NK-92 (cell line): ENCODE measurements around the gene ABCG1.

Experiments
- DNase-seq: peaks from one replicate; lab custom pipeline; 2025; ENCODE audit not compliant: unreplicated experiment; lab: John Stamatoyannopoulos, UW

Gene ABCG1

GRCh38 chr21:42303443-42303842 is 84.5 kb downstream of the ABCG1 start:
- no peak for DNase-seq

GRCh38 chr21:42304556-42305454 is 85.9 kb downstream of the ABCG1 start:
- no peak for DNase-seq

DNA sequence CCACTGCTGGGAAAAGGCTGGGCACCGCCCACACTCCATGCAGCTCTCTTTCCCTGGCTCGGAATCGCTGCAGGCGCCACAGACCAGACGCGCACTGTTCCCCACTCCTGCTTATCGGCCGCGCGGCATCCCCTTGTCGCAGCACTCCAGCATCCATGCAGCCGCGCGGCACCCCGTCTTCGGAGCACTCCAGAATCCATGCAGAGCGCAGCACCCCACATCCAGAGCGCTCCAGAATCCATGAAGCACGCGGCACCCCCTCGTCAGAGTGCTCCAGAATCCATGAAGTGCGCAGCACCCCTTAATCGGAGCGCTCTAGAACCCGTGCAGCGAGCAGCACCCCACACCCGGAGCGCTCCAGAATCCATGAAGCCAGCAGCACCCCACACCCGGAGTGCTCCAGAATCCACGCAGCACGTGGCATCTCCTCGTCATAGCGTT is 86.8 kb downstream of the ABCG1 start:
- DNase-seq, result no peak

DNA sequence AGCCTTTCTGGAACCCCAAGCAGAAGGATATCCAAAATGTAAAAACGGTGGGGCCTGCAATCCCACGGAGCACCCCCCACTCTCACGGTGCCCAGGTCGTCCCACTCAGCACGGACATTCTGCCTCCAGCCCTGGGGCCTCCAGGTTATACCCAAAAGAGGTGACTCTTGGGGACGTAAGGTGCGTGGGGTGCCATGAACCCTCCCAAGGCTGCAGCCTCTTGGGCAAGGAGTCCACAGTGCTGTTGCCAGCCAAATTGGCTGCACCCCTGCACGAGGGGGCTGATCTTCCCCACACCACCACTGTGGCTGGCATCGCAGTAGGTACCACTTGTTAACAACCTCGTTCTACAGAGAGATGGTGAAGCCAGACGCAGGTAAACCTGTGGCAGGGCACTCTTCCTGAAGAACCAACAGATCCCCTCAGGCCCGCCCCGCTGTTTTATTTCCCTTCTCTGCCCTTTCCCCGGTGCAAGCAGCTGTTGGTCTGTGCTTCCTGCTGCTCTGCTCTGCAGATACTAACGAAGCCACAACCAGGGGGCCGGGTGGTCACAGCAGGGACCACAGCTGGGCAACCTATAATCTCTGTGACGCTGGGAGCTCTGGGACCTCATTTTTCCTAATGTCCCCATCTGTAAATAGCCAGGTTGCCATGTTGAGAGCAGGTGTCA is 87.6 kb downstream of the ABCG1 start:
- DNase-seq, result no peak

DNA sequence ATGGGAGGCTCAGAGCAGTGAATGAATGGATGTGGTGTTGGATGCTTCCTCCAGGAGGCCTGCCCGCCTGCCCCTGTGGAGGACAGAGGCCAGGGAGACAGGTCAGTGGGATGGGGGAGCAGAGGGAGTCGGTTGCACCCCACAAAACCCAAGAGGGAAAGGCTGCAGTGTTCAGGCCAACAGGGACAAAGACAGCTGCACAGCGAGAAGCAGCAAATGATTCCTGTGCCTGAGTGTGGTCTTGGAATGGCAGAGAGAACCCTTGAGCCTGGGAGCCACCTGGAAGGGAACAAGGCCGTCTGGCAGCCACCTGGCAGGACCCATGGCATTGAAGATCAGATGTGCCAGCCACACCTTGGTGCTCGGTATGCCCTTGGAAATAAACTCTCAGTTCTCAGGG is 88.2 kb downstream of the ABCG1 start:
- DNase-seq, result no peak

DNA sequence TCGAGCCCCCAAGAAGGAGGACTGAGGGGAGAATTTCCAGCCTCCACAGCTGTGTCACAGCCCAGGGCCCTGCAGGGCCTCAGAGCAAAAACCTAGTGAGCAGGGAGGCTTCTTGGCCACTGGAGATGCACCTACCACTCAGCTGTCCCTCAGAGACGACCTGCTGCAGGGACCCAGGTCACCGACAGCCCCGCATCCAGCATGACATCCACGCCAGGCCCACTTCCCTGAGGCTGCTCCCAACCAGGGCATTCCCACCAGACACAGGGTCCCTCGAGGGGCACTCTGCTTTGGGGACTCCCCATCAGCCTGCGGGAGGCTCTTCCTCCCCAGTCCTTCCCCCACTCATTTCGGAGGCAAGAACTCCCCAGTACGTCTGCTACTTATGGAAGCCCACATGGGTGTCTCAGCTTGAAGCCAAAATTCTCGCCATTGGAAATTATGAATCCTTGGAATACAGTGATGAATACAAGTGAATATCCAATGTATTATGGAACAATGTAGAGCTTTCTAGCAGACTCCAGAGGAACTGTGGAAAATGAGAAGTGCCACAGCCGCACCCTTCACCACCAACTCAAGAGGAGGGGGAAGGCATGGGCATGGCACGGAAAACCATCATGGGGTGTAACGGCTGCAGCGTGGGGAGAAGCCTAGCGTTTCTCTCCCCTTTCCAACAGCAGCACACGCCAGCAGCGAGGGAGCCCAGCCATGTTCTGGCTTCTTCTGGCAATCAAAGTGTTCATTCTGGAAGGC is 89.4 kb downstream of the ABCG1 start:
- DNase-seq, result no peak

- DNase-seq, result no peak
These were observed 90.2 kb downstream of the ABCG1 start for GRCh38 chr21:42308914-42309752.

DNA sequence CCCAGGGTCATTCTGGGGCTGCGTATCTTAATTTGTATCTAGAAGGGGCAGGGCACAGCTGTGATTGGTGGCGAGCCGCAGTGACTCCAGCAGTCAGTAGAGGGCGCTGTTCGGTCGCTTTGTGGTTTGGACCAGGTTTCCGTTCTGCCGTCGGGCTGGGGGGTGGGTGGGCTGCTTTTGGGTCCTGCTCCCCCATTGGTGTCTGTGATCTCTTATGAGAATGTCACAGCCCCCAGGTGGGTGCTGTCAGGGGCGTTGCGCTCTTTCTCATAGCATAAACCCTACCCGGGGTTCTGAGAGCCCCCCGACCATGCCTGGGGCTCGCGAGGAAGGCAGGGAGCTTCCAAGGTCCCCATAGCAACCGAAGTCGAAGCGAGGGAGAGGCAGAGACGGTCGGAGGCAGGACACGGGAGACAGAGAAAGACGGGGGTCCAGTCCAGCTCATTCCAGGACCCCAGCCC is 90.8 kb downstream of the ABCG1 start:
- no peak for DNase-seq

- no peak for DNase-seq
These were observed 91.6 kb downstream of the ABCG1 start for GRCh38 chr21:42310411-42311001.

GRCh38 chr21:42311160-42311559 is 92.2 kb downstream of the ABCG1 start:
- no peak for DNase-seq

DNA sequence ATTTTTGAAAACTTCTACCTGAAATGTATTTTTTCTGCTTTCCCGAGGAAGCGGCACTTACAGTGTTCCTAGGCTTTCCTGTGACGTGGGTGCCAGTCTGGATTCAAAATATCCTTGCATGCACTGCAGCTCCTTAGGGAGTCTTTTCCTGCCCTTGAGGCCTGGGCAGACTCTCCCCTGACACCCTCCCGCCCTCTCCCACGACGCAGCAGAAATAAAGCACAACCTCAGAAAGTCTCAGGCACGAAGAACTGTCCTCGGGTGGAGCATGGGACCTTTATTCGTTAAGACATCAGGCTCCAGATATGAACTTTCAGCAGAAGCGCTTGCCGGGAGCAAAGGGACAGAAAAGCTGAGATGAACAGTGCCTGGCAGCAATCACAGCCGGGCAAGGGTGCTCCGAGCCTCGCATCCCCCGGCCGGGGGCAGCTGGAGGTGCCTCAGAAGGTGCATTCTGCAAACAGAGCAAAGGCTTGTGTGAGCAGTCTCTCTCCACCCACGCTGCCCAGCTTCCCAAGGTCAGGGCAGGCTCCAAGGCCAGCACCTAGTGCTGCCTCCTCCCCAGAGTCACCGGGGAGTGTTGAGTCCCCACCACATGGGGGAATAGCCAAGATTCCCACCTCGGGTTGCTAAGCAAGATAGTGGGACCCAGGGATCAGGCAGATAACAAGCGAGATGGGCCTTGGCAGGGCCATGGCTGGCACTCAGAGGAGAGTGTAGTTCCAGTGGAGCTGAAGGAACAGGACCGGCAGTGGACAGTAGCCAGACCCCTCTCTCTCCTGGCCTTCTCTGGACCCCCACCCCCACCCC is 93.1 kb downstream of the ABCG1 start:
- DNase-seq, result no peak

GRCh38 chr21:42312626-42313104 is 93.7 kb downstream of the ABCG1 start:
- DNase-seq, result no peak

- no peak for DNase-seq
These were observed 94.6 kb downstream of the ABCG1 start for GRCh38 chr21:42313501-42313969.

- no peak for DNase-seq
These were observed 95.8 kb downstream of the ABCG1 start for GRCh38 chr21:42314616-42315295.

DNA sequence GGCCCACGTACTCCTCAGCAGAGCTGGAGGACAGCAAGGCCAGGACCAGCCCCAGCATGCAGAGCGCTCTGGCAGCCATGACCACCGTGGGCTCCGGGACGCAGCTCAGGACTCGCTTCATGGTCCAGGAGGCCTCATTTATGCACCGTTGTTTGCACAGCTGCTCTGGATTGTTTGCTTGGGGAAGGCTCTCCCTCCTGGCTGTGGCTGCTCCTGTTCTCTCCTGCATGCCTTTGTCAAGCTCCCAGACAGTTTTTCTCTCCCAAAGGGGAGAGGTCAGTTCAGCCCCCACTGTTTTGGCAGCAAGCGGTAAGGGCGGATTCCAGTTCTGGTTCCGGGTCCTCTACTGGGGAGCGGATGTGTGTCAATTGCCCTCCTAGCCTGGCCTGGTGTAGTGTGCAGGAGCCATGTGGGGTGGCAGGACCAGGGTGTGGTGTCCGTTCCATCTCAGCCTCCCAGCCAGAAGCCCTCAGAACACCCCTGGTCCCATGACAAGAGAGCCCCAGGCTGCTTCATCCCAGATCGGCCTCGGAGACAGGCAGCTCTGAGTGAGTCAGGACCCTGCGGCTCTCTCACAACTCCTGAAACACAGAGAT is 96.5 kb downstream of the ABCG1 start, which contains the start of gene TFF3:
TFF3 (minus strand) TSS at position 114 of the 596 bp plus-strand sequence; CDS start at position 79, 35 bp downstream.
- no peak for DNase-seq

- no peak for DNase-seq
These were observed 98.0 kb downstream of the ABCG1 start for GRCh38 chr21:42316891-42317290.

GRCh38 chr21:42317341-42317741 is 98.4 kb downstream of the ABCG1 start:
- no peak for DNase-seq
